Renal pelvis (tissue), 4 donors: ENCODE results near the gene KRT28. TPM values are rescaled to one million over a fixed set of nuclear protein-coding genes. Genes with fewer than 3 reads are reported as not detected.
"Not testable (repeated sequence)": the region's sequence is repeated elsewhere in the genome, so short reads cannot be mapped to it uniquely, and the experiment has no call there.

Experiments
- DNase-seq: peaks from one replicate; pipeline ENCODE4 v3.0.0-alpha.2; 2013
- polyA plus RNA-seq, 3 donors: library from polyadenylated mRNA; unstranded; fragments of 120-200 nt; gene quantifications; one replicate each; pipeline ENCODE4 v1.2.1, GENCODE V29; 2013; ENCODE audit not compliant: insufficient read length in 3 of 3

KRT28 gene
- polyA plus RNA-seq, 3 donors = not detected

DNA sequence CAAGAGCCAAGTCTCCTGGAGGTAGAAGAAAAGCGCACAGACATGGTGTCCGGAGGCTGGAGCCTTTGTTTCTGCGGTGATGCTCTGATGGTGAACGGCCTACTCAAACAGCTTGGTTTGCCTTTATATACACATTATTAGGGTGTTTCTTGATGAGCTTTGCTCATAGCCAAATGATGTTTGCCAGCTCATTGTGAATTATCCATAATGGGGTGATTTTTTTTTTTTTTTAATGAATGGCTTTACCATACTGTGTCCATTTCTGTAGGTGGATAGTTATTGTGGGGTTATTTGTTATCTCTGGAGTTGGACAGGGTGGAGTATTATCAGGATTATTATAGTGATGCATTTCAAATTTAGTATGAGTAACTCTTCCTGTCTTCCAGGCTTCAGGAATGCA, 17.3 kb downstream of the KRT28 start, which contains the start of gene KRT27:
TSS of gene KRT27 (minus strand) at position 101 of the 400 bp plus-strand sequence. CDS start at position 44, 57 bp downstream.
- DNase-seq = no peak

DNA sequence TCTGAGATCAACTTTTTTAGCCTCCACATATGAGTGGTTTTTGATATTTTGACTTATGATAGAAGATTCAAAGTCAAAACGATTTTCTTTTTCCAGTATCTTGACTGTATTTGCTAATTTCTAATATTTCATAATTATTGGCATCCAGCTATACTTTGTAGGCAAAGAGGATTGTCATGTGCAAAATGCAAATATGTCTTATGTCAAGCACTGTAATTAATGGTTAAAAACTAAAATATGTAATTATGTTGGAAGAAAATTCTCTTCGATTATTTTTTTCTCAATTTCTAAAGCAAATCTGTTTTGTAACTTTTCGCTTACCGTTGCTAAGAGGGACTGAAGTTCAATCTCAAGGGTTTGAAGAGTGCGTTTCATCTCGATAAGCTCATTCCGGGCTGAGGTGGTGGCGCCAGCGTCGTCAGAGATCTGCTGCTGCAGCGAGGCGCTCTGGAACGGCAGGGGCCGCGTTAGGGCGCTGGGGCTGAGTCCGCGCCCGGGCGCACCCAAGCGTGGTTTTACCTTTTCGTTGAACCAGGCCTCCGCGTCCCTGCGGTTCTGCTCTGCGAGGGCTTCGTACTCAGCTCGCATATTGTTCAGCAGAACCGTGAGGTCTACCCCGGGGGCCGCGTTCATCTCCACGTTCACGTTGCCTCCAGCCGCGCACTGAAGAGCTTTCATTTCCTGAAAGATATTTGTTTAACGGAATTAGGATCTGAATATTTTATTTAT, 20.4 kb downstream of the KRT28 start:
- no peak for DNase-seq

DNA sequence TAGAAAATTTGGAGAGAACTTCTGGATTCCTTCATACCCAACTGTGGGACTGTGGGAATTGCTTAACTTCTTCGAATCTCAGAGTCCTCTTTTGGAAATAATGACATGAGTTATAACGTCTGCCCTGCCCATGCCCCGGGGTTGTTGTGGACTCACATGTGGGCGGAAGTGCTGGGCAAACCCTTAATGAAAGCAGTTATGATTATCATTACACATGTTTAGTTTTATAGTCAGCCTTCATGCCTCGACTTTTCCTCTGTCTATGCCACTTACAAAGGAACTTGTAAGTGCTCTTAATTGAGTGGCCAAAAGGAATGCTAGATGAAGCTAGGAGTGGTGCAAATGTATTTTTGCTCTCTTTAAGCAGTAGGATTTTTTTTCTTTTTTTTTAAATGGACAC, 21.3 kb downstream of the KRT28 start:
- no peak for DNase-seq

DNA sequence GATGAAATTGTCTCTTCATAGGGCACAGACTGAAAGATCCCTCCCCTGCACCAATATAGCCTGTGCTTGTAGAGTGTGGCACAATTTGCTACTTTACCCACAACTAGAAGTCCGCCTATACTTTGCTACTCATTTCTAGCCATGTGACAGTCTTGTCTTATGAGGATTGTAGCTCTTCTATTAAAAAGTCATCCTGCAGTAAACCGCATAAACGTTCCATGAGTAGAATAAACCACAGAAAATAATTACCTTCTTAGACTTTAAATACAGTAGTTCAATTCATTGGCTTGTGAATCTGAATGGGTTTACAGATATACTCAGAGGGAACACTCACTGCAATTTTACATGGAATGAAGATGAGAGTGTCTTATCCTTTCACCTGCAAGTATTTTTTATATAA, 21.8 kb downstream of the KRT28 start:
- no peak for DNase-seq

DNA sequence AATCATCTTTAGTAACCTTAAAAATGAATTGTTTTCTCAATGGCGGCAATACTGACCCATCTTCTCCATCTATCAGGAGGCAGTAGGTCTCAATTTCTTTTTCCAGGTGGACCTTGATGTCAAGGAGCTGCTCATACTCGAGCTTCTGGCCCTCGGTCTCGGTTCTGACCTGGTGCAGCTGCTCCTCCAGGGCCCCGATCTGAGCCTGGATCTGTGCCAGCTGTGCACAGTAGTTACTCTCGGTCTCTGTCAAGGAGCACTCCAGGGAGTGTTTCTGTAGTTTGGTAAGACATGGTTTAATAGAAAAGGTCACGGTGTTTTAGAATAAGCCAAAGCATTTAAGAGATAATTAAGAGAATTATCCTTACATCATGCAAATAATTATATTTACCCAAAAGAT, 22.3 kb downstream of the KRT28 start:
- DNase-seq = no peak

DNA sequence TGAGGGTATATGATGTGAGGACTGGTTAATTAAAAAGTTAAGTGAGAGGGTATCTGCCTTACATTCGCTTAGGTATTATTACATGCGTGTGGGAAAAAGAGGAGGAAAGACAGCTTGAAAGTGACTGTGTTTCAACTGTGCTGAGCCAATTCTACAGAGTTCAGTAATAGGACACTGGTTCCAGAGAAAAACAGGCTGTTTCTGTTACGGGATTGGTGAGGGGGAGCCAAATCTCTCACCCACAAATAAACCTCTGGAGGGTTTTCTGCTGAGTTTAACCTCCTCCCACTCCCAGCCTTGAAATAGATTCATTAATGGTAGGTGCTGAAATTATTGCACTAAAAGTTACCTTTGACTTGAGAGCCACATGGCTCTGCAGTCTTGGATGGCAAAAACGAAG, 23.8 kb downstream of the KRT28 start:
- peak; percentile 21 for DNase-seq

DNA sequence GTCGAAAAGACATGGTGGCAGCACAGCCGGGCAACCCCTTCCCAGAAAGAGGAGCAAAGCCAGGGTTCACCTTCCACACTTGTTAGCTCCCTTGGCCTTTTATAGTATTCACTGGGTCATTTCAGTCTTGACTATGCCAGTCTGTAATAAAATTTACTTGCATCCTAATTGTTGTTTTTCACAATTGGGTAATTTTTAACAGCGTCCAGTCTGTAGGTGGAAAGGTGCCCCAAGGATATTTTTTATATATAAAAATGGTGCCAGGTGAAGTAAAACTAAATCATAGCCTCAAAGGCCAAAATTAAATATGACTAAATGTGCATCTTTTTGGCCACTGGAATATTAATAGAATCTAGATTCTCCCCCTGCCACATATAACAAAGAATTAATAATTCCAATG, 27.7 kb downstream of the KRT28 start, which contains the start of gene KRT26:
TSS of gene KRT26 (minus strand) at position 101 of the 400 bp plus-strand sequence. CDS start at position 13, 88 bp downstream.
- no peak for DNase-seq

DNA sequence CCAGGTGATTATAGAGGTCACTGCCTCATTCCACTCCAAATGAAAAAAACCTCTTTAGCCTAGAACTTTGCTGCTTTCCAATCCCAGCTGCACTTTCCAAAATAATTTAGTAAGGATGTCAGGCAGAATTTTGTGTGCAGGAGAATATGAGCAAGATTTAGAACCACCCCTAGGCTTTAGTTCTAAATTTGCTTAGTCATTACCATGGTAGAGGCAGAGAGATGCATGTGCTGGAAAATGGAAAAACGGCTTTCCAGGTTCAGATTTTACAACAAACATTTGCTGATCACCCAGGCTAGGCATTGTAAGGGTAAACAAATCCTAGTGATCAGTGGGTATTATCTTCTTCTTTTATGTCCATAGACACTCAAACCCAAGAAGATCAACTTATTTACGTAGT, 34.1 kb downstream of the KRT28 start:
- DNase-seq = no peak

DNA sequence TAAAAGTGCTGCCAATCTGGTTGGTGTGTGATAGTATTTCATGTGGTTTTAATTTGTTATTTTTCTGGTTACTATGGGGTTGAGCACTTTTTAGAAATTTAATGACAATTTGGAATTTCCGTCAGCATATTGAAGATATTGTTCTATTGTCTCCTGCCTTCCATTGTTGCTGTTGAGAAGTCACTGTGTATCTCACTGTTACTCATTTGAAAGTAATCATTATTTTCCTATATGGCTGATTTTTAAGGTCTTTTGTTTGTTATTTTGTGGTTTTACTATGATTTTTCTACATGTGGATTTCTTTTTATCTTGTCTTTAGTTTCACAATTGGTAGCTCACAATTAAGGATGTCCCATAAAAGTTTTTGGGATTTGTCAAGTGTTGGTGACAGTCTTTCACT, 36.0 kb downstream of the KRT28 start:
- DNase-seq = no peak

DNA sequence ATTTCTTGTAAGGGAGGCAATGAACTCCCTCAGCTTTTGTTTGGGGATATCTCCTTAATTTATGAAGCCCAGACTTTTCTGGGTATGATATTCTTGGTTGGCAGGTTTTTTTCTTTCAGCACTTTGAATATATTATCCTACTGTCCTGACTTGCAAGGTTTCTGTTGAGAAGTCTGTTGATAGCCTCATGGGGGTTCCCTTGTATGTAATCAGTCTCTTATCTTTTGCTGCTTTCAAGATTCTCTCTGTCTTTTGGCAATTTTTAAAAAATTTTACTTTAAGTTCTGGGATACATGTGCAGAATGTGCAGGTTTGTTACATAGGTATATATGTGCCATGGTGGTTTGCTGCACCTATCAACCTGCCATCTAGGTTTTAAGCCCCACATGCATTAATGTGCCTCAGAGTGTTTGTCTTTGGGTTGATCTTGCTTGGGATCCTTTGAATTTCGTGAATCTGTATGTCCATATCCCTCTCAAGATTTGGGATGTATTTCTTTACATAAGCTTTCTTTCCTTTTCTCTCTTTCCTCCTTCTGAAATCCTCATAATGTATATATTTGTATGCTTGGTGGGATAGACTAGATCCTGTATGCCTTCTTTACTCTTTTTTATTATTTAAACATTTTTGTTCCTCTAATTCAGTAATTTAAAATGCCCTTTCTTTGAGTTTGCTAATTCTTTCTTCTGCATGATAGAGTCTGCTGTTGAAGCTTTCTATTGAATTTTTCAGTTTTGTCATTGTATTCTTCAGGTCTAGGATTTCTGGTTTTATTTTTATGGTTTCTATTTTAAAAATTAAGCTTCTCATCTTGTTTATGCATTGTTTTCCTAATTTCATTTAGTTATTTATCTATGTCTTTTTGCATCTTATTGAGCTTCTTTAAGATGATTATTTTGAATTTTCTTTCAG, 39.4 kb downstream of the KRT28 start:
- no peak for DNase-seq

DNA sequence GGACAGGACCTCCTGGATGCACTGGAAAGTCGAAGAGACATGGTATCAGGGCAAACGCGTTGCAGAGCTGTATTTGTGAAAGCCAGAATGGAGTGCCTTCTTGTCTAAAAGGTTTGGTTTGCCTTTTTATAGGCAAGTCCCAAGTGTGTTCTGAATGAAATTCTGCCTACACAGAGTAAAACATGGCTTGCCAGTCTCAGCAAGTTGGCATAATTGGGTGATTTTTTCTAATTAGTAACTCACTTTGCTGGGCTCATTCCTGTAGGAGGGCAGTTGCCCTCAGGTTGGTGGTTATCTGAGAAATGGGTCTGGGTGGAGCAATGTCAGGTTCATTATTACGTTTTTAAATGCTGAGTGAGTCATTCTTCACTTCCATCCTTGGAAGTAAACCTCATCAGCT, 44.5 kb downstream of the KRT28 start, which contains the start of gene KRT25:
TSS of gene KRT25 (minus strand) at position 101 of the 400 bp plus-strand sequence. CDS start at position 41, 60 bp downstream.
- no peak for DNase-seq

DNA sequence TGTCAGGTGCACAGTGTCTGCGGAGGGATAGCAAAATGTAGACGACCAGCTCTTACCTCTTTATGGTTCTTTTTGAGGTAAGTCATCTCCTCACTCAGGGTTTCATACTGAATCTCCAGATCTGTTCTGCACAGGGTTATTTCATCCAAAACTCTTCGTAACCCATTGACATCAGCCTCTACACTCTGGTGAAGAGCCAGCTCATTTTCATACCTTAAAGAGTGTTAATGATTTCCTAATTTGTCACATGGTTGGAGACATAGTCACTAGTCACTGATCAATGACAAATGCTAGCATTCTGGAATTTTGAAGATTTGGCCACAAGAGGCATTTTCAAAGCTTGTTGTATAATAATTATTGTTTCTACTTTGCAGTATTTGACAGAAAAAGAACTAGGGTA, 46.0 kb downstream of the KRT28 start:
- DNase-seq = no peak

DNA sequence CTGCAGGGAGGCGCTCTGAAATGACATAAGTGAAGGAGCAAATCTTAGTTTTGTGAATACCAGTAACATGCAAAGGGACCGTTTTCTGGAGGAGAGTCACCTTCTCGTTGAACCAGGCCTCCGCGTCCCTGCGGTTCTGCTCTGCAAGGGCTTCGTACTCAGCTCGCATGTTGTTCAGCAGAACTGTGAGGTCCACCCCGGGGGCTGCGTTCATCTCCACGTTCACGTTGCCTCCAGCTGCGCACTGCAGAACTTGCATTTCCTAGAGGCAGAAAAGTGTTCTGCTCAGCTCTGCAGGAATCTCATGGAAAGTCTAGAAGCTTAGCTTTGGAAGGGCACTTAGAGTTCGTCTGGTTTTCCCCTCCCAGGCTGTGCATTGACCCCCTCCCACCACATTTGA, 48.7 kb downstream of the KRT28 start:
- no peak for DNase-seq

DNA sequence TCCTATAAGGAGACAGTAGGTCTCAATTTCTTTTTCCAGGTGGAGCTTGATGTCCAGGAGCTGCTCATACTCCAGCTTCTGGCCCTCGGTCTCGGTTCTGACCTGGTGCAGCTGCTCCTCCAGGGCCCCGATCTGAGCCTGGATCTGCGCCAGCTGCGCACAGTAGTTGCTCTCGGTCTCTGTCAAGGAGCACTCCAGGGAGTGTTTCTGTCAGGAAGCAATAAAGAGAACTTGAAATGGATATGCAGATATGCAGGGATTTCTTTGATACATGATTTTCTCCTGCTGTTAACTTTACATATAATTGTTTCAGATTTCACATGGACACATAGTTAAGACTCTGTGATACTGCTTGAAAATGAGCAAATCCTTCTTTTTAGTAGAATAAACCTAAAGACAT, 49.4 kb downstream of the KRT28 start:
- no peak for DNase-seq

DNA sequence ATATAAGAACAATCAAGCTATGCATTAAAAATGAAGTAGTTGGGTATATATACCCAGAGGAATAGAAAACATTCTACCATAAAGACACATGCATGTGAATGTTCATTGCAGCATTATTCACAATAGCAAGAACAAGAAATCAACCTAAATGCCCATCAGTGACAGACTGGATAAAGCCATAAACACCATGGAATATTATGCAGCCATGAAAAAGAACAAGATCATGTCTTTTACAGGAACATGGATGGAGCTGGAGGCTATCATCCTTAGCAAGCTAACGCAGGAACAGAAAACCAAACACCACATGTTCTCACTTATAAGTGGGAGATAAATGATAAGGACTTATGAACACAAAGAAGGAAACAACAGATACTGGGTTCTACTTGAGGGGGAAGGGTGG, 51.1 kb downstream of the KRT28 start:
- DNase-seq = not testable (repeated sequence)

Other genes with a start within 250 kb of the KRT28 start
- under 1 TPM; 0.24 to 0.65 (median 0.54) TPM for gene CCR7, start 234.5 kb downstream of the KRT28 start, polyA plus RNA-seq
- 100 to 1,000 TPM; 226 to 262 (median 254) TPM for gene SMARCE1, start 152.1 kb downstream of the KRT28 start, polyA plus RNA-seq
- gene KRT222, start 134.8 kb downstream of the KRT28 start, polyA plus RNA-seq = under 1 TPM in 2 of 3 donors, not detected in 1; 0.17 to 0.21 TPM
- under 1 TPM in 1 of 3 donors, not detected in 2; 0.09 TPM for gene KRT24, start 96.2 kb downstream of the KRT28 start, polyA plus RNA-seq
- gene KRT25, start 44.6 kb downstream of the KRT28 start, polyA plus RNA-seq = not detected
- gene KRT26, start 27.8 kb downstream of the KRT28 start, polyA plus RNA-seq = not detected
- gene KRT27, start 17.4 kb downstream of the KRT28 start, polyA plus RNA-seq = under 1 TPM in 1 of 3 donors, not detected in 2; 0.30 TPM
- gene KRT10, start 22.7 kb upstream of the KRT28 start, polyA plus RNA-seq = 10 to 100 TPM; 41.9 to 48.9 (median 45.9) TPM
- gene KRT12, start 67.3 kb upstream of the KRT28 start, polyA plus RNA-seq = under 1 TPM in 2 of 3 donors, not detected in 1; 0.19 to 0.36 TPM
- under 1 TPM; 0.17 to 0.80 (median 0.36) TPM for gene KRT20, start 85.3 kb upstream of the KRT28 start, polyA plus RNA-seq
- under 1 TPM; 0.71 to 1.00 (median 0.91) TPM for gene KRT23, start 137.7 kb upstream of the KRT28 start, polyA plus RNA-seq
- gene KRT39, start 167.0 kb upstream of the KRT28 start, polyA plus RNA-seq = not detected
- under 1 TPM in 1 of 3 donors, not detected in 2; 0.12 TPM for gene KRT40, start 184.4 kb upstream of the KRT28 start, polyA plus RNA-seq
- not detected for gene KRTAP3-3, start 194.2 kb upstream of the KRT28 start, polyA plus RNA-seq
- not detected for gene KRTAP3-2, start 199.9 kb upstream of the KRT28 start, polyA plus RNA-seq
- gene KRTAP3-1, start 209.2 kb upstream of the KRT28 start, polyA plus RNA-seq = not detected
- gene KRTAP1-5, start 227.2 kb upstream of the KRT28 start, polyA plus RNA-seq = not detected
- not detected for gene KRTAP1-4, start 230.2 kb upstream of the KRT28 start, polyA plus RNA-seq
- not detected for gene KRTAP1-3, start 234.9 kb upstream of the KRT28 start, polyA plus RNA-seq
- gene KRTAP1-1, start 241.5 kb upstream of the KRT28 start, polyA plus RNA-seq = not detected
- gene KRTAP2-1, start 247.4 kb upstream of the KRT28 start, polyA plus RNA-seq = not detected